Neural crest cell (in vitro differentiated cells): ENCODE results near the gene HAUS3. TPM values are rescaled to one million over a fixed set of nuclear protein-coding genes. Genes with fewer than 3 reads are reported as not detected.

Experiments
- DNase-seq: peaks from one replicate; pipeline ENCODE4 v3.0.0; 2021; ENCODE audit warnings: low read depth, mixed read lengths, low spot score
- H3K27ac Mint-ChIP-seq: one replicate; pipeline ENCODE4 v1.8.0; 2021; ENCODE audit warnings: mild to moderate bottlenecking, mixed read lengths; ENCODE audit not compliant: unreplicated experiment
- H3K27me3 Mint-ChIP-seq: 2 replicates; pipeline ENCODE4 v1.8.0; 2021; ENCODE audit warnings: low read depth, mild to moderate bottlenecking, mixed read lengths
- H3K36me3 Mint-ChIP-seq: 2 replicates; pipeline ENCODE4 v1.8.0; 2021; ENCODE audit warnings: low read depth, mild to moderate bottlenecking, mixed read lengths
- H3K4me1 Mint-ChIP-seq: 2 replicates; pipeline ENCODE4 v1.8.0; 2021; ENCODE audit warnings: mixed read lengths
- H3K4me3 Mint-ChIP-seq: one replicate; pipeline ENCODE4 v1.8.0; 2021; ENCODE audit warnings: mild to moderate bottlenecking, mixed read lengths
- H3K9me3 Mint-ChIP-seq: 2 replicates; pipeline ENCODE4 v1.8.0; 2021; ENCODE audit warnings: mixed read lengths
- total RNA-seq: library from RNA; stranded (reverse); gene quantifications from 2 replicates; pipeline ENCODE4 v1.2.1, GENCODE V29; 2021
- TF ChIP-seq, protein P1 (sequence below): fragments of 200-600 bp; sonication (generic); conservative IDR thresholded peaks from 2 replicates; pipeline ENCODE4 v1.5.0; 2021; ENCODE audit warnings: antibody characterized with exemption, mild to moderate bottlenecking

The HAUS3 gene
- total RNA-seq, 1 donor from 2014 or later, result 26.9 TPM

DNA sequence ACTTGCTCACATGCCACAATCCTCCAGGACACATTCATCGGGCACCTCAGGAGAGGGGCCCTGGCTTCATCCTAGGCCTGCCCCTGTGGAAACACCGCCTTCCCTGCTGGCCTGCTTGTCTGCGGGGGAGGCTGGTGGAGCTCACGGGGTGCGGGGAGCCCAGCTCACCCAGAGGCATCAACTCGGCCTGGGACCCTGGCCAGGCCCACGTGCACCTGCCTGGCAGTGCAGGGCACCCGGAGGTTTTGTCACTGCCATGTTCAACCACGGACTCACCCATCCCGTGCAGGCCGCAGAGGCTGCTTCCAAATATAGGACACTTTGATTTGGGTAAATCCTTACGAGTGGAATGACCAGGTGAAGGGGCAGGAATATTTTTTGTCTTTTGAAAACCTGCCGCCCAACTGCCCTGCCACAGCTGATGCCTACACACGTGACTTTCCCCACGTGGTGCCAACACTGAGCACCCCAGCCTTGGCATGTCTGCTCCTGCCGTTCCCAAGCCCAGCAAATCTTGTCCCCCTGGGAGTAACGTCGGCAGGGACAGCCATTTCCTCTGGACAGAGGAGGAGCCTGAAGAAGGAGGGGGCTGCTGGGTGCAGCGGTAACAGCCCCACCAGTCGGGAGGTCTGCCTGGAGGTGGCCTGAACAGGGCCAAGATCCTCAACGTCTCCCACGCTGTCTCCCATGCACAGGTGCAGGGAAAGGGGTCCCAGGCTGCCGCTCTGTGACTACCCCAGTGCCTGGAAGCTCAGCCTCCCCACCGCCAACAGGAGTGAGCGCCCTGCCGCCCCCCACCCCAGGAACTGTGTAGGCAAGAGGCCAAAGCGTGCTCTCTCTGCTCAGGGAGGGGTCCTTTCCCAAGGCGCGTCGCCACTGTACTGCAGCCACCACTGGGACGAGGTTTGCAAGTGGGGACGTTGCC, 11.5 kb upstream of the HAUS3 start:
- Mint-ChIP-seq H3K4me1 (no peaks in the 10 kb centered on the region), H3K36me3 (no peaks in the 10 kb centered on the region), H3K9me3 (no peaks in the 10 kb centered on the region), H3K27ac (peak overlapping the region; percentile 6), H3K4me3 (peak overlapping the region; percentile 34), H3K27me3 (no peaks in the 10 kb centered on the region)
- DNase-seq, result no peak
- TF ChIP-seq, protein P1, sequence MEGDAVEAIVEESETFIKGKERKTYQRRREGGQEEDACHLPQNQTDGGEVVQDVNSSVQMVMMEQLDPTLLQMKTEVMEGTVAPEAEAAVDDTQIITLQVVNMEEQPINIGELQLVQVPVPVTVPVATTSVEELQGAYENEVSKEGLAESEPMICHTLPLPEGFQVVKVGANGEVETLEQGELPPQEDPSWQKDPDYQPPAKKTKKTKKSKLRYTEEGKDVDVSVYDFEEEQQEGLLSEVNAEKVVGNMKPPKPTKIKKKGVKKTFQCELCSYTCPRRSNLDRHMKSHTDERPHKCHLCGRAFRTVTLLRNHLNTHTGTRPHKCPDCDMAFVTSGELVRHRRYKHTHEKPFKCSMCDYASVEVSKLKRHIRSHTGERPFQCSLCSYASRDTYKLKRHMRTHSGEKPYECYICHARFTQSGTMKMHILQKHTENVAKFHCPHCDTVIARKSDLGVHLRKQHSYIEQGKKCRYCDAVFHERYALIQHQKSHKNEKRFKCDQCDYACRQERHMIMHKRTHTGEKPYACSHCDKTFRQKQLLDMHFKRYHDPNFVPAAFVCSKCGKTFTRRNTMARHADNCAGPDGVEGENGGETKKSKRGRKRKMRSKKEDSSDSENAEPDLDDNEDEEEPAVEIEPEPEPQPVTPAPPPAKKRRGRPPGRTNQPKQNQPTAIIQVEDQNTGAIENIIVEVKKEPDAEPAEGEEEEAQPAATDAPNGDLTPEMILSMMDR, result no peak

DNA sequence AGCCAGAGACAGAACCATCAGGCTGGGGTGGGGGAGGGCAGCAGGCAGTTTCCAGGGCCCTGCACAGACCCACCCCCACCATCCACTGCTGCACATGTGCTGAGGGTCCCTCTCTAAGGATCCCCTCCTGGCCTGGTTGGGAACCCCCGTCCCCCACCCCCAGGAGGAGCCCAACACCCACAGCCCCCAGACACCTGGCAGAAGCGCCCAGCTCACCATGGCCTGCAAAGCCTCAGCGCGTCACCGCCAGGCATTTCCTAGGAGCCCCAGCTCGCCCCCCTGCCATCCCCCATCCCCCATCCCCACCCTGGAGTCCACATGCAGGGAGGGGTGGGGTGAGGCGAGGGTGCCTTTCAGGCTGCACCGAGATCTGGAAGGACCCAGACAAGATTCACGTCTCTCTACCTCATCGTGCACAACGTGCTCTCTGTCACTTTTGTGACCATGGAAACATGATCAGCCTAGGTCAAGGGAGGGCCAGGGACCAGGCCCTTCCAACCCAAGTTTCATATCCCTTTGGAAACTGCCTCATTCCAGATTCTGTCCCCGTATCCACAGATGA, 10.7 kb upstream of the HAUS3 start:
- peak overlapping the region; percentile 34 for H3K4me3 Mint-ChIP-seq
- no peaks in the 10 kb centered on the region for H3K27me3 Mint-ChIP-seq
- TF ChIP-seq, protein P1, result no peak
- H3K27ac Mint-ChIP-seq, result peak overlapping the region; percentile 6
- H3K4me1 Mint-ChIP-seq, result no peaks in the 10 kb centered on the region
- H3K9me3 Mint-ChIP-seq, result no peaks in the 10 kb centered on the region
- no peaks in the 10 kb centered on the region for H3K36me3 Mint-ChIP-seq
- DNase-seq, result no peak

DNA sequence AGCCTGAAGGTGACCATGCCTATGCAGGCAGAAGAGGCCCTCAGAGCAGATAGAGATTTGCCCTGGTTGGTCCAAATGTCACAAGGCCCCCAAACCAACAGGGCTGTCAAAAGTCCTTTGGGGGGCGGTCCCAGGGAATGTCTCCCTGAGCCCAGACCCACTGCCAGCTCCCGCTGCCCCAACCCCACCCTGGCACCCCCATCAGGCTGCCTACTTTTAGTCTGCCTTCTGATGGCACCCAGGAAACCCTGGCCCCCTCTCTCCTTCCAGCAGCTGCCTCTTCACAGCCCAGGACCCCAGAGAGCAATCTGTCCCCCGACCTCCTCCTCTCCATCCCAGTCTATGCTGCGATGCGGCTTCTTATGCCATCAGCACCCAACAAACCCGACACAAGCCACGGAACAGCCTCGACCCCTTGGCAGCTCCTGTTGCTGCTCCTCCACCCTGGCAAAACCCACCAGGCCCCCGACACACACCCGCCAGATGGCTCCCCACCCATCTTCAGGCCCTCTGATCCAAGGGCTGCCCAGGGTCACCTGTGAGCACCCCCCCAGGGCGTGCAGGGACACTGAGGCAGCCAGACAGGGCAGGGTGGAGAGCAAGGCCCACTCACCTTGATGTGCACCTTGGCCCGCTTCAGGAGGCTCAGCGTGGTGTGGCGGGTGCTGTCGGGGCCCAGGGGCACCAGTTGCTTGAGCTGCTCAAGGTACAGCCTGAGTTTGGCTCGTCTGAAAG, 10.0 kb upstream of the HAUS3 start:
- Mint-ChIP-seq H3K36me3 (no peaks in the 10 kb centered on the region), H3K4me3 (no peak overlapping the region), H3K9me3 (no peaks in the 10 kb centered on the region), H3K27me3 (no peaks in the 10 kb centered on the region), H3K4me1 (no peaks in the 10 kb centered on the region), H3K27ac (no peak overlapping the region)
- no peak for DNase-seq
- TF ChIP-seq, protein P1, result no peak

DNA sequence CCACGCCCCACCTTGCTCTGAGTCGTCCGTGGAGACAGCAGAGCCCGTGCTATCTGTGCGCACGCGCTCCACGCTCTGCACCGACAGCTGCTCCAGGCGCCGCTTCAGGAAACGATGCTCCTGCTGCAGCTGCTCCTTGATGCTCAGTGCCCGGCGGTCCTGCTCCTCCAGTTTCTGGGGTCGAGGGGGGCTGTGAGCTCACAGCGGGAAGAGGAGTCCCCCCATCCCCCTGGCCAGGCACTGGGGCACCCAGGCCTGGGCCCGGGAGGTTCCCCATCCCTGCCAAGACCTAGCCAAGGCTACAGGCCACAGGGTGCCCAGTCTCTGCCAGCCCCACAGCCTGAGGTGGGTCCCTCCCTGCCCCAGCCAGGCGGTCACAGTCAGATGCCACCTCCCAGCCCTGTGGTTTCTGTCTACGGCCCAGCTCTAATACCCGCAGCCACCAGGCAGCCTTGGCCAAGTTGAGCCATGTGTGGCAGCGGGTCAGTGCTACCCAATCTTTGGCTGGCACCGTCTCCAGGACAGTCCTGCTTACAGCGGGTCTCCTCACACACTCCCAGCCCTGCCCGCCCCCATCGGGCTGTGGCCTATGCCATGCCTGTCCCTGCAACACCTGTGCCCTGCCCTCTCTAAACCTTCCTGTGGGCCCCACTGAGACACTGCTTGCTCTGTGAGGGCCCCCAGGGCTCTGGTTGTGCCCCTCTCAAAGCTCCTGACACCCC, 9.3 kb upstream of the HAUS3 start:
- peak; percentile 0 for DNase-seq
- no peaks in the 10 kb centered on the region for H3K4me1 Mint-ChIP-seq
- no peak overlapping the region for H3K27ac Mint-ChIP-seq
- no peaks in the 10 kb centered on the region for H3K27me3 Mint-ChIP-seq
- no peak overlapping the region for H3K4me3 Mint-ChIP-seq
- H3K9me3 Mint-ChIP-seq, result no peaks in the 10 kb centered on the region
- TF ChIP-seq, protein P1, result no peak
- H3K36me3 Mint-ChIP-seq, result no peaks in the 10 kb centered on the region
